ENCODE data around the gene TPRG1. TPM values are rescaled to one million over a fixed set of nuclear protein-coding genes. Genes with fewer than 3 reads are reported as not detected.

Gene TPRG1
- total and polyA plus RNA-seq, 2 of the 4 experiments (the other 2 are of a cell fraction) = 0.17 TPM; not detected in 1

DNA sequence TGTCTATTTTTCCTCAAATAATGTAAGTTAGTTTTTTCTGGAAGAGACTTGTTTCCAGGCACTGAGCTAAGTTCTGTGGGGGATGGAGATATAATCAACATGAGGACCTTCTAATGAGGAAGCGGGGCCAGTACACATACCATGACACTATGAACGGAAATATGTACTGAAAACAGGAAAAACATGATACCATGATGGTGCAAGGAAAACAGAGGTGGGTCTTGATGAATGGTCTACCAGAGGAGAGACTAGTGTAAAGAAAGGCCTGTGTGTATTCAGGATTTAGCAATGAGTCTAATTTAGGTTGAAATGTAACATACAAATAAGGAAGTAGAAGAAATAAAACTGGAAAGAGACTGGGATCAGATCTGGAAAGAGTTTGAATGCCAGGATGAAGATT lies 38.9 kb upstream of the TPRG1 start:
- Histone ChIP-seq H3K4me1 (ENCODE audit: control insufficient read depth, insufficient read depth, low read length) (peaks cover 1% of the 10 kb centered on the region; the same call in 1 of the 2 replicates), H3K18ac (ENCODE audit: low read depth, low read length) (no peak overlapping the region), H3K27ac (ENCODE audit: insufficient read depth, low read length) (no peak overlapping the region), H2BK5ac (ENCODE audit: low read depth, low read length, poor library complexity, severe bottlenecking) (no peak overlapping the region), H2AK9ac (replicated peaks; ENCODE audit: low read depth, low read length, poor library complexity) (no peak overlapping the region), H3K9ac (ENCODE audit: low read depth, low read length) (no peak overlapping the region), H3K14ac (replicated peaks; ENCODE audit: low read depth, low read length) (no peak overlapping the region), H3K9me3 (ENCODE audit: control insufficient read depth, insufficient read depth, low read length) (no peaks in the 10 kb centered on the region), H3K4me2 (ENCODE audit: low read depth, low read length) (no peak overlapping the region), H4K5ac (ENCODE audit: low read depth, low read length) (no peak overlapping the region), H2AK5ac (ENCODE audit: low read depth, low read length) (no peak overlapping the region), H4K8ac (ENCODE audit: low read depth in 2 of 2, low read length in 2 of 2) (no peak overlapping the region), H3K79me1 (ENCODE audit: low read depth in 1 of 2, low read length in 2 of 2) (no peaks in the 10 kb centered on the region), H3K9me1 (ENCODE audit: insufficient read depth, low read length) (no peaks in the 10 kb centered on the region), H2AFZ (replicated peaks; ENCODE audit: low read length, poor library complexity) (no peak overlapping the region), H2BK15ac (ENCODE audit: low read depth, low read length) (no peak overlapping the region), H3K4ac (ENCODE audit: low read depth, low read length) (no peak overlapping the region), H3K36me3 (ENCODE audit: control insufficient read depth, insufficient read depth, low read length) (no peaks in the 10 kb centered on the region), H3K23ac (ENCODE audit: low read depth, low read length) (no peak overlapping the region), H2BK20ac (ENCODE audit: low read depth, low read length) (no peak overlapping the region), H3K4me3 (ENCODE audit: insufficient read depth, low read depth, low read length) (no peak overlapping the region), H3K27me3 (ENCODE audit: control insufficient read depth, insufficient read depth, low read length) (peaks cover 6% of the 10 kb centered on the region), H3K56ac (ENCODE audit: extremely low read depth, insufficient read depth, low read length) (no peak overlapping the region), H2BK120ac (ENCODE audit: low read depth, low read length) (no peak overlapping the region), H4K20me1 (ENCODE audit: insufficient read depth, low read length) (no peaks in the 10 kb centered on the region), H4K91ac (ENCODE audit: insufficient read depth, low read depth, low read length) (no peak overlapping the region)
- 93% methylated on average over 2 of the region's 2 CpGs; no CpG with 5 or more reads in 1 of the 2 experiments for WGBS, 2 experiments (ENCODE audit: extremely low coverage in 2 of 2, insufficient read length in 1 of 2)
- ATAC-seq (ENCODE audit: low read depth) = no peak
- no TSS peak for BruUV-seq (replicated peaks)
- no peak for DNase-seq
- CTCF ChIA-PET = no interaction called here
- dilution Hi-C loops (cut with HindIII; ENCODE audit: low sequenced_read_pairs, unreplicated experiment) (no loop called here), intact Hi-C loops (cut with micrococcal nuclease) (no loop called here), in situ Hi-C loops (cut with MboI; ENCODE audit: low sequenced_read_pairs) (loop anchor here (25.0 kb wide), 1 partner anchor 671 kb away; no protein-coding TSS in a partner anchor)
- TF ChIP-seq RAD21 (IDR thresholded peaks at IDR 0.05; ENCODE audit: low read length) (no peak), MXI1 (IDR thresholded peaks at IDR 0.05; ENCODE audit: borderline replicate concordance, low read depth, low read length) (no peak), CHD1 (IDR thresholded peaks at IDR 0.05; ENCODE audit: low read depth, low read length) (no peak), FOS (IDR thresholded peaks at IDR 0.05; ENCODE audit: low read depth, low read length) (no peak), MAZ (IDR thresholded peaks at IDR 0.05; ENCODE audit: borderline replicate concordance, low read depth, low read length) (no peak), SMC3 (IDR thresholded peaks at IDR 0.05; ENCODE audit: low read depth, low read length) (no peak), MAFK (IDR thresholded peaks at IDR 0.05; ENCODE audit: low read depth, low read length) (no peak), NFE2L2 (IDR thresholded peaks at IDR 0.05; ENCODE audit: low read depth, low read length) (no peak), RFX5 (IDR thresholded peaks at IDR 0.05; ENCODE audit: low read depth, low read length) (no peak), RCOR1 (IDR thresholded peaks at IDR 0.05; ENCODE audit: insufficient replicate concordance, low read length) (no peak), BHLHE40 (IDR thresholded peaks at IDR 0.05; ENCODE audit: low read depth, low read length) (no peak)
- TF ChIP-seq, protein P1, sequence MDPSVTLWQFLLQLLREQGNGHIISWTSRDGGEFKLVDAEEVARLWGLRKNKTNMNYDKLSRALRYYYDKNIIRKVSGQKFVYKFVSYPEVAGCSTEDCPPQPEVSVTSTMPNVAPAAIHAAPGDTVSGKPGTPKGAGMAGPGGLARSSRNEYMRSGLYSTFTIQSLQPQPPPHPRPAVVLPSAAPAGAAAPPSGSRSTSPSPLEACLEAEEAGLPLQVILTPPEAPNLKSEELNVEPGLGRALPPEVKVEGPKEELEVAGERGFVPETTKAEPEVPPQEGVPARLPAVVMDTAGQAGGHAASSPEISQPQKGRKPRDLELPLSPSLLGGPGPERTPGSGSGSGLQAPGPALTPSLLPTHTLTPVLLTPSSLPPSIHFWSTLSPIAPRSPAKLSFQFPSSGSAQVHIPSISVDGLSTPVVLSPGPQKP (IDR thresholded peaks at IDR 0.05; ENCODE audit: borderline replicate concordance, low read depth, low read length) = no peak
- TF ChIP-seq, protein P2, sequence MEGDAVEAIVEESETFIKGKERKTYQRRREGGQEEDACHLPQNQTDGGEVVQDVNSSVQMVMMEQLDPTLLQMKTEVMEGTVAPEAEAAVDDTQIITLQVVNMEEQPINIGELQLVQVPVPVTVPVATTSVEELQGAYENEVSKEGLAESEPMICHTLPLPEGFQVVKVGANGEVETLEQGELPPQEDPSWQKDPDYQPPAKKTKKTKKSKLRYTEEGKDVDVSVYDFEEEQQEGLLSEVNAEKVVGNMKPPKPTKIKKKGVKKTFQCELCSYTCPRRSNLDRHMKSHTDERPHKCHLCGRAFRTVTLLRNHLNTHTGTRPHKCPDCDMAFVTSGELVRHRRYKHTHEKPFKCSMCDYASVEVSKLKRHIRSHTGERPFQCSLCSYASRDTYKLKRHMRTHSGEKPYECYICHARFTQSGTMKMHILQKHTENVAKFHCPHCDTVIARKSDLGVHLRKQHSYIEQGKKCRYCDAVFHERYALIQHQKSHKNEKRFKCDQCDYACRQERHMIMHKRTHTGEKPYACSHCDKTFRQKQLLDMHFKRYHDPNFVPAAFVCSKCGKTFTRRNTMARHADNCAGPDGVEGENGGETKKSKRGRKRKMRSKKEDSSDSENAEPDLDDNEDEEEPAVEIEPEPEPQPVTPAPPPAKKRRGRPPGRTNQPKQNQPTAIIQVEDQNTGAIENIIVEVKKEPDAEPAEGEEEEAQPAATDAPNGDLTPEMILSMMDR (conservative IDR thresholded peaks at IDR 0.05; ENCODE audit: low read depth, low read length) = no peak
- TF ChIP-seq, protein P3, sequence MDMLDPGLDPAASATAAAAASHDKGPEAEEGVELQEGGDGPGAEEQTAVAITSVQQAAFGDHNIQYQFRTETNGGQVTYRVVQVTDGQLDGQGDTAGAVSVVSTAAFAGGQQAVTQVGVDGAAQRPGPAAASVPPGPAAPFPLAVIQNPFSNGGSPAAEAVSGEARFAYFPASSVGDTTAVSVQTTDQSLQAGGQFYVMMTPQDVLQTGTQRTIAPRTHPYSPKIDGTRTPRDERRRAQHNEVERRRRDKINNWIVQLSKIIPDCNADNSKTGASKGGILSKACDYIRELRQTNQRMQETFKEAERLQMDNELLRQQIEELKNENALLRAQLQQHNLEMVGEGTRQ (IDR thresholded peaks at IDR 0.05; ENCODE audit: low read depth, low read length) = no peak
- POLR2A ChIA-PET (ENCODE audit: unreplicated experiment) = no interaction called here
